Measurements from ENCODE around the gene CSF2. TPM values are rescaled to one million over a fixed set of nuclear protein-coding genes. Genes with fewer than 3 reads are reported as not detected.

The CSF2 gene
- total RNA-seq, 4 donors from 2014 or later = not detected

DNA sequence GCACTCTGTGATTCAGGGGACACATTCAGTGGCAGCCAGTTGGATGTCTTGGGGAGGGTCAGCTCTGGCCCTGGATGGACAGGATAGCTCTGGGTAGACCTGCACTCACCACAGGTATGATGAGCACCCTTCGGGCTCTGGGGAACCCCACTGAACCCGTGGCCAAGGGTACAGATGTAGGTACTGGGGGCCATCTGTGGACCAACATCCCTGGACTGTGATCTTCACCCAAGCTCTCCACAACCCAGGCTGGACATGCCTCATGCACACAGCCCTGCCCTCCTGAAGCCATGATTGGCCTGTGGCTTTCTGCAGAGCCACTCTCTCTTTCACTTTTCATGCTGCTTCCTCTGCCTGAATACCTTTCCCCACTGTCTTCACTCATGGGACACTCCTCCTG, 46.6 kb upstream of the CSF2 start:
- 74% methylated on average over 2 of the region's 2 CpGs; no CpG with 5 or more reads in 1 of the 2 donors for WGBS, 2 donors (ENCODE audit: low coverage in 1 of 2)
- no peak for TF ChIP-seq POLR2AphosphoS5 (IDR thresholded peaks at IDR 0.05)
- TF ChIP-seq, protein P1, sequence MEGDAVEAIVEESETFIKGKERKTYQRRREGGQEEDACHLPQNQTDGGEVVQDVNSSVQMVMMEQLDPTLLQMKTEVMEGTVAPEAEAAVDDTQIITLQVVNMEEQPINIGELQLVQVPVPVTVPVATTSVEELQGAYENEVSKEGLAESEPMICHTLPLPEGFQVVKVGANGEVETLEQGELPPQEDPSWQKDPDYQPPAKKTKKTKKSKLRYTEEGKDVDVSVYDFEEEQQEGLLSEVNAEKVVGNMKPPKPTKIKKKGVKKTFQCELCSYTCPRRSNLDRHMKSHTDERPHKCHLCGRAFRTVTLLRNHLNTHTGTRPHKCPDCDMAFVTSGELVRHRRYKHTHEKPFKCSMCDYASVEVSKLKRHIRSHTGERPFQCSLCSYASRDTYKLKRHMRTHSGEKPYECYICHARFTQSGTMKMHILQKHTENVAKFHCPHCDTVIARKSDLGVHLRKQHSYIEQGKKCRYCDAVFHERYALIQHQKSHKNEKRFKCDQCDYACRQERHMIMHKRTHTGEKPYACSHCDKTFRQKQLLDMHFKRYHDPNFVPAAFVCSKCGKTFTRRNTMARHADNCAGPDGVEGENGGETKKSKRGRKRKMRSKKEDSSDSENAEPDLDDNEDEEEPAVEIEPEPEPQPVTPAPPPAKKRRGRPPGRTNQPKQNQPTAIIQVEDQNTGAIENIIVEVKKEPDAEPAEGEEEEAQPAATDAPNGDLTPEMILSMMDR (IDR thresholded peaks at IDR 0.05) = no peak
- no peak for TF ChIP-seq EP300 (IDR thresholded peaks at IDR 0.05; ENCODE audit: low read depth)
- no peak for TF ChIP-seq POLR2A (IDR thresholded peaks at IDR 0.05)
- Histone ChIP-seq H3K36me3 (no peaks in the 10 kb centered on the region), H3K4me3 (no peak overlapping the region), H3K27me3 (no peaks in the 10 kb centered on the region), H3K9me3 (no peaks in the 10 kb centered on the region), H3K27ac (no peak overlapping the region), H3K4me1 (no peaks in the 10 kb centered on the region)
- intact Hi-C loops (cut with DNase I; ENCODE audit: low total_unique reads) = no loop called here
- in situ Hi-C loops (cut with MboI; ENCODE audit: low pct_ligation_motif_present in 1 of 4, low pct_unique_long_range_greater_than_20kb in 1 of 4, low sequenced_read_pairs in 3 of 4) = no loop called here
- no peak for DNase-seq

GRCh38 chr5:132029609-132030330, 43.8 kb upstream of the CSF2 start:
- no peak for DNase-seq
- no peaks in the 10 kb centered on the region for H3K9me3 ChIP-seq
- no peak overlapping the region for H3K27ac ChIP-seq
- no peaks in the 10 kb centered on the region for H3K4me1 ChIP-seq
- no peak overlapping the region for H3K4me3 ChIP-seq
- 73 to 77% methylated on average over 4 of the region's 4 CpGs for WGBS, 2 donors (ENCODE audit: low coverage in 1 of 2)
- H3K27me3 ChIP-seq = no peaks in the 10 kb centered on the region
- H3K36me3 ChIP-seq = no peaks in the 10 kb centered on the region
- in situ Hi-C loops (cut with MboI; ENCODE audit: low pct_ligation_motif_present in 1 of 4, low pct_unique_long_range_greater_than_20kb in 1 of 4, low sequenced_read_pairs in 3 of 4) = no loop called here
- no peak for TF ChIP-seq POLR2AphosphoS5 (IDR thresholded peaks at IDR 0.05)
- TF ChIP-seq POLR2A (IDR thresholded peaks at IDR 0.05) = no peak
- TF ChIP-seq, protein P1 (IDR thresholded peaks at IDR 0.05) = no peak
- no peak for TF ChIP-seq EP300 (IDR thresholded peaks at IDR 0.05; ENCODE audit: low read depth)
- intact Hi-C loops (cut with DNase I; ENCODE audit: low total_unique reads) = no loop called here

- Histone ChIP-seq H3K27me3 (no peaks in the 10 kb centered on the region), H3K4me1 (no peaks in the 10 kb centered on the region), H3K9me3 (no peaks in the 10 kb centered on the region), H3K4me3 (no peak overlapping the region), H3K27ac (no peak overlapping the region), H3K36me3 (no peaks in the 10 kb centered on the region)
- TF ChIP-seq EP300 (IDR thresholded peaks at IDR 0.05; ENCODE audit: low read depth) (no peak), POLR2A (IDR thresholded peaks at IDR 0.05) (no peak)
- TF ChIP-seq, protein P1 (IDR thresholded peaks at IDR 0.05) = no peak
- DNase-seq = no peak
- intact Hi-C loops (cut with DNase I; ENCODE audit: low total_unique reads) (no loop called here), in situ Hi-C loops (cut with MboI; ENCODE audit: low pct_ligation_motif_present in 1 of 4, low pct_unique_long_range_greater_than_20kb in 1 of 4, low sequenced_read_pairs in 3 of 4) (no loop called here)
- WGBS, 2 donors (ENCODE audit: low coverage in 1 of 2) = 86 to 100% methylated on average over 1 to 2 of the region's 2 CpGs
These were observed 43.0 kb upstream of the CSF2 start for GRCh38 chr5:132030610-132031009.

DNA sequence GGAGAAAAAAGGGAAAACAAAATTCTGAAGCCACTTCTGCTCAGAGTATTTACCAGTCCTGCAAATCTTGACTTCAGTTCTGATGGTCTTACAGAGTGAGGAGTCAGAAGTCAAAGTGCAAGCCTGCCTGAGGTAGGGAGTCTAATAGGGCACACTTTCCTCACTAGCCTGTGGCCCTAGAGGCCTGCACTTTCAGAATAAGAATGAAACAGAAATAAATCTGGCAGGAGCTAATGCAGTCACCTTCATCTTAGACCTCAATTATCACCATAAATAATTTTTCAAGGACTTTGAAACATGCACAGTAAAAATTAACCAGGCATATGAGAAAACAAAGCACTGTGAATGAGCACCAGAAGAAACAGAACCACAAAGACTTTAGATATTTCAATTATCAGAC, 41.4 kb upstream of the CSF2 start:
- intact Hi-C loops (cut with DNase I; ENCODE audit: low total_unique reads) (no loop called here), in situ Hi-C loops (cut with MboI; ENCODE audit: low pct_ligation_motif_present in 1 of 4, low pct_unique_long_range_greater_than_20kb in 1 of 4, low sequenced_read_pairs in 3 of 4) (no loop called here)
- Histone ChIP-seq H3K36me3 (no peaks in the 10 kb centered on the region), H3K27ac (no peak overlapping the region), H3K9me3 (no peaks in the 10 kb centered on the region), H3K27me3 (no peaks in the 10 kb centered on the region), H3K4me1 (no peaks in the 10 kb centered on the region), H3K4me3 (no peak overlapping the region)
- TF ChIP-seq, protein P1 (IDR thresholded peaks at IDR 0.05) = no peak
- no peak for TF ChIP-seq EP300 (IDR thresholded peaks at IDR 0.05; ENCODE audit: low read depth)
- no peak for TF ChIP-seq POLR2A (IDR thresholded peaks at IDR 0.05)
- no peak for TF ChIP-seq POLR2AphosphoS5 (IDR thresholded peaks at IDR 0.05)
- no peak for DNase-seq

Data from transverse colon (tissue), 4 donors.